Measurements from ENCODE around the gene GRM1.

The GRM1 gene

GRCh38 chr6:146361128-146361924 lies 332.5 kb downstream of the GRM1 start:
- Histone ChIP-seq H3K36me3 (ENCODE audit: insufficient read depth, low read length) (no peaks in the 10 kb centered on the region), H2AFZ (ENCODE audit: low read length) (no peak overlapping the region), H3K9me2 (ENCODE audit: low read depth, low read length) (no peaks in the 10 kb centered on the region), H3K27me3 (ENCODE audit: insufficient read depth, low read length) (no peaks in the 10 kb centered on the region), H3K4me1 (ENCODE audit: insufficient read depth, low read length, severe bottlenecking) (no peaks in the 10 kb centered on the region), H3K9ac (ENCODE audit: low read length) (no peak overlapping the region), H3K4me2 (ENCODE audit: low read length) (no peak overlapping the region), H4K20me1 (ENCODE audit: insufficient read depth, low read length) (no peaks in the 10 kb centered on the region), H3K79me2 (ENCODE audit: insufficient read depth, low read length) (no peaks in the 10 kb centered on the region), H3K4me3 (ENCODE audit: low read depth, low read length, poor library complexity, severe bottlenecking) (no peak overlapping the region), H3F3A (ENCODE audit: insufficient read depth, low read length) (no peaks in the 10 kb centered on the region), H3K27ac (ENCODE audit: low read depth, low read length, poor library complexity, severe bottlenecking) (no peak overlapping the region), H3K9me3 (ENCODE audit: low read length) (no peaks in the 10 kb centered on the region)
- TF ChIP-seq CTCF (IDR thresholded peaks at IDR 0.05; ENCODE audit: low read length) (no peak), EZH2 (IDR thresholded peaks at IDR 0.05; ENCODE audit: borderline replicate concordance, low read length) (no peak)

- H2AFZ ChIP-seq (ENCODE audit: low read length): no peak overlapping the region
- no peaks in the 10 kb centered on the region for H3K36me3 ChIP-seq (ENCODE audit: insufficient read depth, low read length)
- H3K27me3 ChIP-seq (ENCODE audit: insufficient read depth, low read length): no peaks in the 10 kb centered on the region
- H4K20me1 ChIP-seq (ENCODE audit: insufficient read depth, low read length): no peaks in the 10 kb centered on the region
- no peak overlapping the region for H3K9ac ChIP-seq (ENCODE audit: low read length)
- no peaks in the 10 kb centered on the region for H3K9me3 ChIP-seq (ENCODE audit: low read length)
- H3K79me2 ChIP-seq (ENCODE audit: insufficient read depth, low read length): no peaks in the 10 kb centered on the region
- H3K4me1 ChIP-seq (ENCODE audit: insufficient read depth, low read length, severe bottlenecking): no peaks in the 10 kb centered on the region
- H3K9me2 ChIP-seq (ENCODE audit: low read depth, low read length): no peaks in the 10 kb centered on the region
- H3K4me3 ChIP-seq (ENCODE audit: low read depth, low read length, poor library complexity, severe bottlenecking): no peak overlapping the region
- TF ChIP-seq CTCF (IDR thresholded peaks at IDR 0.05; ENCODE audit: low read length) (no peak), EZH2 (IDR thresholded peaks at IDR 0.05; ENCODE audit: borderline replicate concordance, low read length) (no peak)
- H3F3A ChIP-seq (ENCODE audit: insufficient read depth, low read length): no peaks in the 10 kb centered on the region
- H3K27ac ChIP-seq (ENCODE audit: low read depth, low read length, poor library complexity, severe bottlenecking): no peak overlapping the region
- H3K4me2 ChIP-seq (ENCODE audit: low read length): no peak overlapping the region
These were observed 335.2 kb downstream of the GRM1 start for GRCh38 chr6:146363838-146364607.

- no peaks in the 10 kb centered on the region for H4K20me1 ChIP-seq (ENCODE audit: insufficient read depth, low read length)
- no peaks in the 10 kb centered on the region for H3K36me3 ChIP-seq (ENCODE audit: insufficient read depth, low read length)
- H3K27ac ChIP-seq (ENCODE audit: low read depth, low read length, poor library complexity, severe bottlenecking): no peak overlapping the region
- no peaks in the 10 kb centered on the region for H3K27me3 ChIP-seq (ENCODE audit: insufficient read depth, low read length)
- H3K9ac ChIP-seq (ENCODE audit: low read length): no peak overlapping the region
- no peaks in the 10 kb centered on the region for H3K9me3 ChIP-seq (ENCODE audit: low read length)
- no peaks in the 10 kb centered on the region for H3K9me2 ChIP-seq (ENCODE audit: low read depth, low read length)
- no peaks in the 10 kb centered on the region for H3K79me2 ChIP-seq (ENCODE audit: insufficient read depth, low read length)
- no peaks in the 10 kb centered on the region for H3F3A ChIP-seq (ENCODE audit: insufficient read depth, low read length)
- H3K4me1 ChIP-seq (ENCODE audit: insufficient read depth, low read length, severe bottlenecking): no peaks in the 10 kb centered on the region
- no peak overlapping the region for H2AFZ ChIP-seq (ENCODE audit: low read length)
- TF ChIP-seq CTCF (IDR thresholded peaks at IDR 0.05; ENCODE audit: low read length) (no peak), EZH2 (IDR thresholded peaks at IDR 0.05; ENCODE audit: borderline replicate concordance, low read length) (no peak)
- no peak overlapping the region for H3K4me3 ChIP-seq (ENCODE audit: low read depth, low read length, poor library complexity, severe bottlenecking)
- no peak overlapping the region for H3K4me2 ChIP-seq (ENCODE audit: low read length)
These were observed 336.1 kb downstream of the GRM1 start for GRCh38 chr6:146364816-146365594.
